Sigmoid colon (tissue), 7 donors: Measurements from ENCODE around the gene CPNE9. TPM values are rescaled to one million over a fixed set of nuclear protein-coding genes. Genes with fewer than 3 reads are reported as not detected.

ENCODE experiments used
- DNase-seq: peaks from one replicate; pipeline ENCODE4 v3.0.0-alpha.2; 2019
- H3K27ac ChIP-seq, 4 donors: fragments of 200-600 bp; sonication (generic); one replicate each; pipeline ENCODE4 v1.5.1; 2016 to 2019; ENCODE audit warnings: mild to moderate bottlenecking in 1 of 4
- H3K27me3 ChIP-seq, 3 donors: fragments of 200-600 bp; sonication (generic); one replicate each; pipeline ENCODE4 v1.5.1; 2019; ENCODE audit warnings: mild to moderate bottlenecking in 1 of 3
- H3K36me3 ChIP-seq, 4 donors: fragments of 200-600 bp; sonication (generic); one replicate each; pipeline ENCODE4 v1.5.1; 2016 to 2019
- H3K4me1 ChIP-seq, 4 donors: fragments of 200-600 bp; sonication (generic); one replicate each; pipeline ENCODE4 v1.5.1; 2017 to 2019
- H3K4me3 ChIP-seq, 4 donors: fragments of 200-600 bp; sonication (generic); one replicate each; pipeline ENCODE4 v1.5.1; 2017 to 2019; ENCODE audit warnings: mild to moderate bottlenecking in 2 of 4, moderate library complexity in 1 of 4
- H3K9me3 ChIP-seq, 4 donors: fragments of 200-600 bp in 3 of 4; sonication (generic) in 3 of 4; one replicate each; pipeline versions ENCODE4 v1.5.1 to v1.6.1; 2013 to 2019
- CTCF ChIP-seq, 4 experiments: fragments of 450-650 bp in 3 of 4; fragments of 200-600 bp in 1 of 4; IDR thresholded peaks; one replicate each; pipeline ENCODE4 v1.5.1; 2016 to 2019; ENCODE audit warnings: antibody characterized with exemption in 4 of 4, mild to moderate bottlenecking in 3 of 4, moderate library complexity in 2 of 4
- EP300 ChIP-seq, 4 donors: sonication (generic); formaldehyde crosslinking; IDR thresholded peaks; one replicate each; pipeline ENCODE4 v1.6.1; 2017; ENCODE audit warnings: antibody characterized with exemption in 4 of 4
- POLR2A ChIP-seq, 2 donors: fragments of 450-650 bp; IDR thresholded peaks; one replicate each; pipeline ENCODE4 v1.6.1; 2016; ENCODE audit warnings: antibody characterized with exemption in 2 of 2, mild to moderate bottlenecking in 2 of 2, moderate library complexity in 2 of 2
- POLR2AphosphoS5 ChIP-seq, 4 donors: sonication (generic); formaldehyde crosslinking; IDR thresholded peaks; one replicate each; pipeline ENCODE4 v1.6.1; 2017; ENCODE audit warnings: antibody characterized with exemption in 4 of 4
- WGBS, 2 donors: extraction: QIAGEN DNeasy Blood & Tissue Kit; methylation state at CpG; one replicate each; pipeline ENCODE4 v1.1.7; 2013; 5-methylcytosine and 5-hydroxymethylcytosine counted together
- intact Hi-C: fragments of 100-400 bp; cut with DNase I; formaldehyde crosslinking; loops from one replicate; pipeline ENCODE4 v1.15.1; 2023
- polyA plus RNA-seq, 3 donors: library from polyadenylated mRNA; stranded (reverse); fragments of 200-250 nt; gene quantifications; one replicate each; pipeline ENCODE4 v1.2.3, GENCODE V29; 2013
- total RNA-seq, 4 donors: library from RNA; depleted of rRNA; stranded (reverse); fragments of >200 nt; gene quantifications; one replicate each; pipeline ENCODE4 v1.1.0, GENCODE V29; 2016
- donor health status: healthy with polysubstance abuse.
- donor health status: Bipolar disorder and iron deficiency.
- donor health status: healthy.

CPNE9 gene
- total and polyA plus RNA-seq, 7 donors: 0.14 to 0.22 TPM; not detected in 5

- intact Hi-C loops: loop anchor here (5.0 to 10.0 kb wide), 4 partner anchors 92 to 1022 kb away; no protein-coding TSS in a partner anchor
- TF ChIP-seq POLR2A (IDR thresholded peaks at IDR 0.05) (no peak), EP300 (IDR thresholded peaks at IDR 0.05) (no peak), POLR2AphosphoS5 (IDR thresholded peaks at IDR 0.05) (no peak), CTCF (IDR thresholded peaks at IDR 0.05) (no peak)
Measured at GRCh38 chr3:9715136-9715535, 11.5 kb downstream of the CPNE9 start.

DNA sequence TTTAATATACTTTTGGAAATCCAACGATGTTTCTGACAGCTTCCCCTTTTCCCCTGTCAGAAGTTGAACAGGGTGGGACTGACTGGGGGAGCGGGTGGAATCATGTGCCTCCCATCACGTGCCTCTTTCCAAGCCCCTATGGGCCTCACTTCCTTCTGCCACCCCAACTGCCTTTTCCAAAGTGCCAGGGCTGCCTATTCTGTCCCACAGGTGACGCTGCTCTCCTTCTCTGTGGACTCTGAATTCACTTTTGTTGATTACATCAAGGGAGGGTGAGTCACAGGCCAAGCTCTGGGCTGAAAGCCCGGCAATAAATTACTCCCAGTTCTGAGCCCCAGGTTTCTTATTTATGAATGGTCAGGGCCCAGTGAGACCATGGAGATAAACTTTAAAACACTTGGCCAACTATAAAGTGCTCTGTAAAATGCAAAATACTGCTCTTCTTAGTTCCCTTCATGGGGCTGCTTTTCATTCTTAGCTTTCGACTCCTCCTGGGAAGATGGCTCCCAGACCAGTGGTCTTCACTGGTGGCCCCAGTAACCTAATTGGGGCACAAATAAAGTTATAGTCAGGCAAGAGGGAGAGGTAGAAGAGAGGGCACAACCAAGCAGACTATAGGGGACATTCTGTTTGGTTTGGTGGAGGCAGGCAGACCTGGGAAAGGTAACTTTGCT is 12.3 kb downstream of the CPNE9 start:
- H3K9me3 ChIP-seq: no peaks in the 10 kb centered on the region
- 19 to 27% methylated on average over 6 of the region's 6 CpGs for WGBS, 2 donors
- no peak overlapping the region for H3K4me3 ChIP-seq
- no peak for TF ChIP-seq POLR2A (IDR thresholded peaks at IDR 0.05)
- TF ChIP-seq POLR2AphosphoS5 (IDR thresholded peaks at IDR 0.05): peak; percentile 23 to 68 (median 66)
- TF ChIP-seq CTCF (IDR thresholded peaks at IDR 0.05): peak; percentile 74 to 81 (median 79)
- no peak for TF ChIP-seq EP300 (IDR thresholded peaks at IDR 0.05)
- no peaks in the 10 kb centered on the region for H3K27me3 ChIP-seq
- peak; percentile 94 for DNase-seq
- peak overlapping the region; percentile 68 to 80 (median 72) for H3K27ac ChIP-seq
- peaks cover 0 to 19% (median 10%) of the 10 kb centered on the region in 4 donors for H3K4me1 ChIP-seq
- intact Hi-C loops: loop anchor here (5.0 to 10.0 kb wide), 4 partner anchors 91 to 1021 kb away; no protein-coding TSS in a partner anchor
- no peaks in the 10 kb centered on the region for H3K36me3 ChIP-seq

More at GRCh38 chr3:9715136-9715535, 11.5 kb downstream of the CPNE9 start:
- peaks cover 0 to 16% (median 10%) of the 10 kb centered on the region in 4 donors for H3K4me1 ChIP-seq
- H3K27me3 ChIP-seq: no peaks in the 10 kb centered on the region
- H3K9me3 ChIP-seq: no peaks in the 10 kb centered on the region
- H3K36me3 ChIP-seq: no peaks in the 10 kb centered on the region
- H3K4me3 ChIP-seq: no peak overlapping the region
- WGBS, 2 donors: 14 to 30% methylated on average over 4 of the region's 4 CpGs
- DNase-seq: no peak
- H3K27ac ChIP-seq: peak overlapping the region; percentile 36 to 80 (median 60)

DNA sequence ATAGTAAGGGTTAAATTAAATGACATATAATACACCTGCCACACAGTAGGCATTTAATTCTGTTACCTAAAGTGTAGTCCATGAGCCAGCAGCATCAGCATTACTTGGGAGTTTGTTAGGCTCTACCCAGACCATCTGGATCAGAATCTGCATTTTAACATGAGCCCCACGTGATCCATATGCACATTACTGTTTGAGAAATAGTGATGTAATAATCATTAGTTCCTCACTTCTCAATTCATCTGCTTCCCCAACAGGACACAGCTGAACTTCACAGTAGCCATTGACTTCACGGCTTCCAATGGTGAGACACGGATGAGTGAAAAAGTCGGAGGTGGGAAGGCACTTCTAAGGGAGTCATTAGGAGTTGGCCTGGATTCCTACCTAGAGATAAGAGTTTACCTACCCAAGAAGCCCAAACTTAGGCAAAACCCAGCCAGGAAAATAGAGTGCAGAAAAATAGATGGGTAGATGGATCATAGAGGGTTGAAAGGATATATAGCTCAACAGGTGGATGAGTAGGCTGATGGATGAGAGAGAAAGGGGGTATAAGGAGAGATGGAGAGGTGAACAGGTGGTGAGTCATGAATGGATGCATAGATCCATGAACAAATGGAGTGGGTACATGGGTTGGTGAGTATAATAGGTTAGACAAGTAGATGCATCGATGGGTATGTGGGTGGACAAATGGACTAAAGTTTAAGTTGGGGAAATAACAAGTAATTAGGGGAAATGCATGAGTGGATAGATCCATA is 13.3 kb downstream of the CPNE9 start:
- intact Hi-C loops: loop anchor here (5.0 to 10.0 kb wide), 4 partner anchors 90 to 1020 kb away; no protein-coding TSS in a partner anchor
- H3K27ac ChIP-seq: no peak overlapping the region
- 81 to 87% methylated on average over 5 of the region's 5 CpGs for WGBS, 2 donors
- no peaks in the 10 kb centered on the region for H3K27me3 ChIP-seq
- peaks cover 0 to 25% (median 10%) of the 10 kb centered on the region in 4 donors for H3K4me1 ChIP-seq
- H3K9me3 ChIP-seq: no peaks in the 10 kb centered on the region
- H3K36me3 ChIP-seq: no peaks in the 10 kb centered on the region
- no peak for DNase-seq
- H3K4me3 ChIP-seq: no peak overlapping the region
- TF ChIP-seq CTCF (IDR thresholded peaks at IDR 0.05): no peak
- TF ChIP-seq EP300 (IDR thresholded peaks at IDR 0.05): no peak
- no peak for TF ChIP-seq POLR2A (IDR thresholded peaks at IDR 0.05)
- TF ChIP-seq POLR2AphosphoS5 (IDR thresholded peaks at IDR 0.05): no peak

GRCh38 chr3:9717563-9717962 is 13.9 kb downstream of the CPNE9 start:
- Histone ChIP-seq H3K36me3 (no peaks in the 10 kb centered on the region), H3K4me3 (no peak overlapping the region), H3K27me3 (no peaks in the 10 kb centered on the region), H3K4me1 (peaks cover 0 to 25% (median 10%) of the 10 kb centered on the region in 4 donors), H3K9me3 (no peaks in the 10 kb centered on the region), H3K27ac (no peak overlapping the region)
- 91 to 92% methylated on average over 1 of the region's 1 CpG for WGBS, 2 donors
- TF ChIP-seq POLR2A (IDR thresholded peaks at IDR 0.05) (no peak), POLR2AphosphoS5 (IDR thresholded peaks at IDR 0.05) (no peak), EP300 (IDR thresholded peaks at IDR 0.05) (no peak), CTCF (IDR thresholded peaks at IDR 0.05) (no peak)
- intact Hi-C loops: loop anchor here (5.0 to 10.0 kb wide), 4 partner anchors 90 to 1020 kb away; no protein-coding TSS in a partner anchor
- no peak for DNase-seq
